NCI-H748 (cell line): ENCODE data around the gene BEST1.

Source experiments
- DNase-seq: peaks from one replicate; lab custom pipeline; 2025; ENCODE audit not compliant: unreplicated experiment; lab: John Stamatoyannopoulos, UW

The BEST1 gene

DNA sequence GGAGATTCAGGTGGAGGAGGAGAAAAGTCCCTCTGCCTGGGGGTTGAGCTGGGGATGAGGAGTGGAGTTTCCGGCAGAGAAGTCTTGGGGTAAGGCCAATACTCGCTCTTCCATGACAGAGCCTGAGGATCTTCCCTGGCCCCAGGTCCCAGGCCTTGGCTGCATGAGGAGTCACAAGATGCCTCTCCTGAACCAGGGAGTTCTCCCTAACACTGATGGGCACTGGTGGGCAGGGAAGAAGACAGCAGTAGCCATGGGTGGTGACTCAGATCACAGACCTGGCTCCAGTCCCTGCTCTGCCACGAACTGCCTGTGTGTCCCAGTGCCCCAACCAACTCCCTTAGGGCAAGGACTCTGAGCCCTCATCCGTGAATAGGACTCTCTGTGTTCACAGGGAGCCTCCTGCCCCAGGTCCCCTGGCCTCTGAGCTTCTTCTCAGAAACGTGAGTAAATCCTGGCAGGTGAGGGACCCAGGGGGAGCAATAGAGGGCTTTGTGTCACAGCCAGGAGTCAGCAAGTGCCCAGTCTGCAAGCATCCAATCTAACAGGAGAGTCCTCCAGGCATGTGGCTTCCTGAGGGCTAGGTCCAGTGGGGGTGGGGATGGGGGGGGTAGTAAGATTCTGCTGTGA, 62.8 kb downstream of the BEST1 start:
- DNase-seq = no peak
